ENCODE measurements around the gene ANTXR1.
"Not testable (repeated sequence)": the region's sequence is repeated elsewhere in the genome, so short reads cannot be mapped to it uniquely, and the experiment has no call there.

ANTXR1 gene

DNA sequence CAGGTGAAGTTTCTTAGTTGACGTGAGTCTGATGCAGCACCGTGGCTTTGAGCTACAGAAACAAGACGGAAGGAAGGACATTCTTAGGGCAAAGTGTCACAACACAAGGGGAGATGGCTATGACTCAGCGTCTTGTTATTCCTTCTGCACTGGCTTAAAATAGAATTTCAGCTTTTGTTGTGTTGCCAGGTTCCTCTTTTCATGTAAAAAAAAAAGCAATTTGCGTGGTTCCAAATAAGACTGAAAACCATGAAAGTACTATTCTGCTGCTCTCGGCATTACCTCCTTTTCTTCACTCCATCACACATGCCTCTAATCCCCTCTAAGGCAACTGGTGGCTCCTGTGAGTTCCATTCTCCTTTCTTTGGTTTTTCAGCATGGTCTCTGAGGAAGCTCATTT lies 150.1 kb downstream of the ANTXR1 start:
- DNase-seq = peak in 3 of 56 donors; percentile 12 to 41 (median 16)

DNA sequence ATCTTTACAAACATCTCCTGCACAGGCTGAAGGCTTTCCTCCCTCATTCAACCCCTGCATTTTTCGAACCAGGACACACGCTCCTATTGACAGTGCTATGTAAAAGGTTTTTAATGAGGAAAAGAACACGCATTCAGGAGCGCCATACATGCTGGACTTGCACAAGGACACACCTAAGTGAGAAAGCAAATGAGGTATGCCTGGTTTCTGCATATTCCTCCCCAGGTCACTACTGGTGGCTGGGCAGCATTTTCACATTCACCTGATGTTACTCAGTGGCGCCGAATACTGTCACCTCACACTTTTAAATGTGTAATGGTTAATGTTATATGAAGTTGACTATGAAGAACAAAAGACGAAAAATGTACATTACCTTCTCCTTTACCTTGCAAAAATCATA lies 150.6 kb downstream of the ANTXR1 start:
- no peak for DNase-seq

DNA sequence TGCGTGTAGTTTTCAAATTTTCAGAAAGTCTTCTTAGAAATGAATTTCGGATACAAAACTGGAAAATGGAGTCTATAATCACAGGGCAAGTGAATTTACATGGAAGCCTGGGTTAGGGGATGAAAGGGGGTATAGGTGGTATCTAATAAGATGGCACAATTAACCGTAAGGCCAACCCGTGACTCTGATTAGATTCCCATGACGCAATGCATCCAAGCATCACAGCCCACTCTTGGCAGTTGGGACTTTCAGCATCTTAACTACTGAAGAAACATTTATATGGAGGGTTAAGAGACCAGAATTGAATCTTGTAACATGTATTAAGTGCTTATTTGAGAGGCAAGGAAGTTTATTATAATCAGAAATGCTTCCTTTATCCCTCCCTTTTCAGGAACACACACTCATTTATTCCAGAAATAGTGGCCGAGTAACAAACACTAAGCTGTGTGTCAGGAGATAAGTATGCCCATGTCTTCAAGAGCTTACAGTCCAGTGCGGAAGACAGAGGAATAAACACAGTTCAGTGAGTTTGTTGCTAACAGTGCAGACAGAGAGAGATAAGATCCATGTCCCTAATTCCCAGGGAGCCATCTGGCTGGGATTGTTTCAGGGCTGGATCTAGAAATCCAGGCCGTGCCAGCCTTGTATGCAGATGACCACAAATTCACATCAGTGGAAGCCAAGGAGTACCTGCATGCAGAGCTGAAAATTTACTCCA lies 151.2 kb downstream of the ANTXR1 start:
- no peak for DNase-seq

DNA sequence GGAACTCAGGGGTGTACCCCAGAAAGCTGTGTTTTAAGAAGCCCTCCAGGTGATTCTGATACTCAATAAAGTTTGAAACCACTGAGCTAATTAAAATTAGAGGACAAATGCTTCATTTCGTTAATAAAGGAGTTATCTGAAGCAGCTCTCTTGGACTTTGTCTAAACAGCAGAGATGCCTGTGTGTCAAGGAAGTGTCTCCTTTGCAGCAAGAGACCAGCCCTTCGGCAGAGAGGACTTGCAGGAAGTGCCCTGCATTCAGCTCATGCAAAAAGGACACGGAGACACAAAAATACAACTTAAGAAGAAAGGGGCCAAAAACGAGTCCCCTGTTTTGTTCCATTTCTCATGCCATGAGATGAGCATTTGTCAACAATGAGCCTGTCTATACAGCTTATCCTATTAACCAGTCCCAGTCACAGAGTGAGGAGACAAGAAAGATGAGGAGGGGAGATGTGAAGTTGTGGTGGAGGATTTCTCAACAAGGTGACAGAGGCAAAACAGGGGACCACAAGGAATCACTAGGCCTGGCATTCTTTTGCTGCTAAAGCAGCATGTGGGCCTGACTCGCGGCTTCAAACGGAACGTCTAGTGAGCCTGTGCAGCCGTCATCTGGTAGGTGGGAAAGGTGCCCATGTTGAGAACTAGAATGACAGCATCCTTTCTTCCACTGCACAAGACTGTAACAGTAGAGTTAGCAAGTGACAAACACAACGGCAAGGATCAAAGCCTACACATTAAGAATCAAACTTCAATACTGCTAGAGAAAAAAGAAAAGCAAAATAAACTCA lies 152.3 kb downstream of the ANTXR1 start:
- no peak for DNase-seq

DNA sequence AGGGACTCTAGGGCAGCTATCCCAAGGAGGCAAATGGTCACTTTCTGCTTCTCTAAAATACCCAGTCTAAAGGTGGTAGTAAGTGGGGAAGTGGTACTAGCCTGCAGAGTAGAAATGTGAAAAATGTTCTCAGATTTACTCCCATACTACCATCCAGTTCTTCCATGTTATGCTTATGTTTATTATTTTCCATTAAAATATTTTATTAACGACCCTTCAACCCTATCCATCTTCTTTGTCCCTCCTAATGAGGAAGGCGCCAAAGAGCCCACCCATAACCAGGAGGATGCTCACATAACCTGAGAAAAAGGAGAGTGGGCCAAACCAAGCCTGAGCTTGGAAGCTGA lies 153.5 kb downstream of the ANTXR1 start:
- no peak for DNase-seq

DNA sequence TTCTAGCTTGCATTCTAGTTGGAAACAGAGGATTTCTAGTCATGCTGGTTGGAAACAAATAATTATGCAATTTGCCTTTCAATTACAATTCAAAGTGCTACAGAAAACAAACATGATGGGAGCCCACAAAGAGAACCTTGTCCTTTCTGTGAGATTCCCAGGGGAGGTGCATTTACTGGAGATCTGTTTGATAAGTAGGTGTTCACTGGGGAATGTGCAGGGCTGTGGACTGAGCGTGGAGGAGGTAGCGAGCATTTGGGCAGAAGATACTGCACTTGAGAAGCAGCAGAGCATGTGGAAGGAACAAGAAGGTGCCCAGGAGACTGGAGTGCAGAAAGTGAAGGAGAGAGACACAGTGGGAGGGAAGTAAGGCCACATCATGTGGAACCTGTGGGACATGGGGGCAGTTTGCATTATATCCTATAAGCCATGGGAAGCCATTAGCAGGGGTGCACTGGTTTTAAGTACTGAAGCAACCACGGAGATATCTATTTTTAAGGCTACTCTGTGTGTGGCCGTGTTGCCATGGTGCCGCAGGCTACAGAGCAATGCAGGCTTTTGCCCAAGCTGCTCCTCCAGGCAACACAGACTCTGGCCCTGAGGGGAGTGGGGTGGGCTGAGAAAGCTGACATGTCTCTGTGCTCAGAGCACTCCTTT lies 154.0 kb downstream of the ANTXR1 start:
- DNase-seq = peak in 11 of 56 donors; percentile 7 to 52 (median 17)

DNA sequence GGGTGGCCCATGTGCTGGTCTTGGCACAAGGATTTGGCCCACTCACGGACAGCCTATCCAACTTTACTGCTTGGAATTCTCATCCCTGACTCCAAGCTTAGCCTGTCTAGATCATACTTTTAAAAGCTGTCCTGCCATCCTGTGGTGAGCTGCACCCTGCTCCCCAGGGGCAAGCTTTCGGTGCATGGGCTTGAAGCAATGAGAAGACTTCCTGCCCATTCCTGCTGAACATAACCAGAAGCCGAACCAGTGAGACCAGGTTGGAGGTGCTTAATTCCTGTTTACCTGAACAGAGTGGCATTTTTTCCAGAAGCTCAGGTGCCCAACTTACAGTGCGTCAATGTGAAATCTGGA lies 154.5 kb downstream of the ANTXR1 start:
- DNase-seq = no peak

DNA sequence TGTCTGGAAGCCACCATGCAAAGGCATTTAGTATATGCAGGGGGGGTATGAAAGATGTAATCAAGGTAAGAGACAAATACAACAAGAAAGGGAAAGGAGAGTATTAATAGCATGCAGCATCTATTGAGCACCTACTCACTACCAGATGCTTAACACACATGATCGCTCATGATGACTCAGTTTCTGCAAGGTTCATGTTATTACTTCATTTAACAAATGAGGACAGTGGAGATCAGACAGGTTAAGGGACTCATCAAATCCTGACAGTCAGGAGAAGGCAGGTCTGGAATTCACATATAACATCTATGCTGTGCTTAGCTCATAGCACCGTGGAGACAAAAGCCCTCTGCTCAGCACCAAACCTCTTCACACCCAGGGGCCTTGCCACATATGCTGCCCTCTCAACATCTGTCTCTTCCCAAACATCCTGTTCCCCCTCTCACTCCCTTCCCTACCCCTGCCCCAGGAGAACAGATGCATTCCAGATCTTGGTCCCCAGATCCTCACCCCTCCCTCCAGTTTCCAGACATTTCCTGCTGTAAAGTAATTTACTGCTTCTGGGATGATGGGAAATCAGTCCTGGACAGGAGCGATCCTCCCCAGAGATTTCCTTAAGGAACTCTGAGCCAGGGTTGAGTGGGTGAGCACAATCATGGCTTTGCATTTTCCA lies 155.3 kb downstream of the ANTXR1 start:
- DNase-seq = no peak

DNA sequence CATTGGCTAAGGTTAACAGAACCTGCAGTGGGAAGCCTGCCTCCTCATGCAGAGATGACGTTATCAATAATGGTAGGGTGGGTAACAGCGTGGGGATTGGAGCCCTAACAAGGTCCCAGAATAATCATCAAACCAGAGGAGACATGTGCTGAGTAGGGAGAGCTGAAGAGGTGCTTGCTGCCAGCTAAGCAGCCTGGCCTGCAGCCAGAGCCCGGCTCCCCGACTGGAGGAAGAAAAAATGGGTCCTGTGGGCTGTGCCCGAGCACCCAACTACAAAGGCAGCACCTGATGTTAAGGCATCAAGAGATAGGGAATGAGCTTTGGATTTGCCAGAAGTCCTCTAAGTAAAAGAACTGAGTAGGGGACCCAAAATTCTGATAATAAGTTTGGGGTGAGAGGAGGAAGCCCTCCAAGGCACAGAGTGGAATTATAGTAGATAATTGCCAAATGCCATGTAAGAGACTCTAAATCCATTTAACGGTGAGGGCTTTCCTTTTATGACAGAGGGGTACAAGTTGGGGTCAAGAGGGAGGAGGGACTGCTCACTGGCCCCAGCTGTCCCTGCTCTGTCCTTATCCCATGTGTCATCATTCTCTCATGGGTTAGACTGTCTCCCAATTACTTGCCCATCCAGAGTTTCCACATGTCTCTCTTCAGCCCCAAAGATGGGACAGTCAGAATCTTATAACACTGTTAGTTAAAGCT lies 156.1 kb downstream of the ANTXR1 start:
- DNase-seq = peak in 5 of 56 donors; percentile 4 to 15 (median 9)

DNA sequence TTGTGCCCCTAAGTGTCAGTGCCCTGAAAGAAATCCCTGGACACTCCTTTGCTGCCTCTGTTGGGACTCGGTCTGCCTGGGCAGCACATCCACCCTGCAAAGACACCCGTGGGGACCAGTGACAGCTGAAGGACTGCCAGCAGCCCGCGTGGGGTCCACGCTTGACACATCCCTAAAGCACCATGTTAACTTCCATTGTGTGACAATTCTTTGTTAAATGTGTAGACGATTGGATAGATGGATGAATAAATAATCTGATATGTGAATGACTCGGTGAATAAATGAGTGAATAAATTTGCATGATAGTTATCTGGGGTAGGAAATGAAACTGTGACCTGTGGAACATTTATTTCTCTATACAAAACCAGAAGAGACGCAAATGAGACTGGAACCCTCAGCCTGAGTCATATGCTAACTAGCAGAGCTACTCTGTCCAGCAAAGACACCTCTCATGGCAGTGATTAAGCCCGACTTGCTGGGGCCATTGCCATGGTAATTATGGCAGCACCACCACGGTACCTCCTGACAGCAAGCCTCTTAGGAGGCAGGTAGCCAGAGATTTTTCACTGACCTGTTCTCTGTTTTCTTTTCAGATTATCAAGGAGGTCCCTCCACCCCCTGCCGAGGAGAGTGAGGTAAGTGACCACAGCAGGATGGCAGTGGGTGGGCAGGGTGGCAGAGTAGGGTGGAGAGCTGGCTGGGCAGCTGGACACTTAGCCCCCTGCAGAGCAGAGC lies 156.8 kb downstream of the ANTXR1 start:
- DNase-seq = no peak

DNA sequence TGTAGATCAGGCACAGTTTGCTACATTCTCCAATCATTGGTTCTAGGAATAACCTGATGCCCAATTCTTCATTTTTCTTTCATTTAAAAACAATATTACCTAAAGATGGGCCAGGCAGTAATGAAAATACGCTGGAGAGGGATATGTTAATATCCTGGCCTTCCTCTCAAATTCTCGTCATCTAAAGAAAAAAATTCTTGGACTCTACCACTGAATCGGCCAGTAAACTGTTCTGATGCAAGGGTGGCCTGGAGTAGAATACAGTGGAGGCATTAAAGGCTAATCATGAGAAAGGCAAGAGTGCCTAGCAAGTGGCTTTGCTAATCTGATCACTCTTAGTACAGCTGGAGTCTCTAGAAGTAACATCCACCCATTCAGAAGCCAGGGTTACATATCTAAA lies 157.7 kb downstream of the ANTXR1 start:
- no peak for DNase-seq

DNA sequence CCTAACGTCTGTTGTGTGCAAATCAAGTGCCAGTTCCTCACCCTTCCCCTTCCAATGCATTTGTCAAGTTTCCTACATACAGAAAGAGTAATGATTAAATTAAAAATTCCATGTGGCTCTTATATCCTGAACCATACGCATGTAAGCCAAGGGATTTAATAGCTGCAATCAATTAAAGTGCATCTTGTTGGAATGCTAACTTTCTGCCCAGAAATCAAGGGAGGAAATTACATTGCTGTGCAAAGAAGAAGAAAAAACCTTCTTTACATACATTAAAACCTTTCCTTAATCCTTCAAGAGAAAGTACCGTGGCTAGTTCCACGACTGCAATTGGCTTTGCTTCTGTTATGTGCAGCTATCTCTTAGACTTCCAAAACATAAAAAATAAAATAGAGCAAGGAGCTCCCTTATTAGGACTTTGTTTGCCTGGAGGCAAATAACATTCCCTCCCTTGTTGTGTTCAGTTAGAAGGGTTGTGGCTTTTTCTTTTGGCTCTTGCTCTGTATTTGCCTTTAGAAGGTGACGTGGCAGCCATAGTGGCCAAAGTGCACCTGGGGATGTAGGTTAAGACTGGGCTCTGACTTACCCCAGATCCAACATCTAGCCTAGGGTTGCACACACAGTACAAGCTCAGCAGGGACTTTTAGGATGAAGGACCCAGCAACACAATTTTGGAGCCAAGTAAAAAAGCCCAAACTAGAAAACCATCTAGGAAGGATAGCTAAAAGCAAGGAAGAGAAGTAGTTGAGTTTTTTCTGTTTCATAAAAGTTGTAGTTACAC lies 158.3 kb downstream of the ANTXR1 start:
- no peak for DNase-seq

DNA sequence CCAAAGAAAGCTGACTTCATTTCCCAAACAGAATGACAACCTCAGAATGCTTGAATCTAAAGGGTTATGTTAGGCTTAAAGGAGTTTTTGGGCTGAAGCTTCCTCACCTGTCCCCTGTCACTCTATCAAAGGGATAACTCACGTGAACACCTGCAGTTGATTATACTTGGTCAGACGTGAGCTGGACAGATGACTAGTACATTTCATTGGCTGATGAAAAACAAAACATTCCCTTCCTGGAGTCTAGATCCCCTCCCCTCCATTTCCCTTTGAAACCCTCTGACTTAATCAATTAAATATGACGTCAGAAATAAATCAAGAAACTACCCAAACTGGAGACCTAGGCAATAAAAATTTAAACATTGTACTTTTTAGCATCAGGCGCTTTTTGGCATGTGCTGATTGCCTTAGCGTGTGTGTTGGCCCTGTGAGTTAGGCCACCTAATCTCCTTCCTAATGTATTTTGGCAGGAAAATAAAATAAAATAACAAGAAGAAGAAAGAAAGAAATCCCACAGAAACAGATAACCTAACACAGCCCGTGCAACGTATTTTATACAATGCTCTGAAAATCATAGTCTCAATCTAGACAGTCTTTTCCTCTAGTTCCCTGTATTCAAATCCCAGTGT lies 159.0 kb downstream of the ANTXR1 start:
- DNase-seq = no peak

DNA sequence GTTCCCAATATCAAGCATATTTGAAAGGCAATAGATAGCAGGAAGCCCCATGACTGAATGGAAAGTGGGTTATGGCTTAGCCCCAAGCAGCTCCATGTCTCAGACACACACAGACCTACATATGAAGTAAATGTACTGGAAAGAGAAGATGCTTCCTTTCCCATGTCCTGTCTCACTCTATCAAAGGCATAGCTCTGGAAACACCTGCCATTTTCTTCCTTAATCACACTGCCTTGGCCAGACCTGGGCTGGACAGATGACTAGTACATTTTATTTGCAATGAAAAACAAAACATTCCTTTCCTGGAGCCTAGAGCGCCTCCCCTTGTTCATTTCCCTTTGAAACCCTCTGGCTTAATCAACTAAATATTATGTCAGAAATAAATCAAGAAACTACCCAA lies 160.7 kb downstream of the ANTXR1 start:
- DNase-seq = no peak

DNA sequence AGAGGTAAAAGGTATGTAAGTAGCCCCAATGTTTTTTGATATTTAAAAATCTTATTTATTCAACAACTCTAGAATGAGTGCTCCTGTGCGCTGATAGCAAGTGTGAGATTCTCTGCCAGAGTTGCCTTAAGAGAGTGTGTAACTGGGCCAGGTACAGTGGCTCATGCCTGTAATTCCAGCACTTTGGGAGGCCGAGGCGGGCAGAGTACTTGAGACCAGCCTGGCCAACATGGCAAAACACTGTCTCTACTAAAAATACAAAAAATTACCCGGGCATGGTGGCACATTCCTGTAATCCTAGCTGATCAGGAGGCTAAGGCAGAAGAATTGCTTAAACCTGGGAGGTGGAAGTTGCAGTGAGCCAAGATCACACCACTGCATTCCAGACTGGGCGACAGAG lies 161.2 kb downstream of the ANTXR1 start:
- not testable (repeated sequence) for DNase-seq

DNA sequence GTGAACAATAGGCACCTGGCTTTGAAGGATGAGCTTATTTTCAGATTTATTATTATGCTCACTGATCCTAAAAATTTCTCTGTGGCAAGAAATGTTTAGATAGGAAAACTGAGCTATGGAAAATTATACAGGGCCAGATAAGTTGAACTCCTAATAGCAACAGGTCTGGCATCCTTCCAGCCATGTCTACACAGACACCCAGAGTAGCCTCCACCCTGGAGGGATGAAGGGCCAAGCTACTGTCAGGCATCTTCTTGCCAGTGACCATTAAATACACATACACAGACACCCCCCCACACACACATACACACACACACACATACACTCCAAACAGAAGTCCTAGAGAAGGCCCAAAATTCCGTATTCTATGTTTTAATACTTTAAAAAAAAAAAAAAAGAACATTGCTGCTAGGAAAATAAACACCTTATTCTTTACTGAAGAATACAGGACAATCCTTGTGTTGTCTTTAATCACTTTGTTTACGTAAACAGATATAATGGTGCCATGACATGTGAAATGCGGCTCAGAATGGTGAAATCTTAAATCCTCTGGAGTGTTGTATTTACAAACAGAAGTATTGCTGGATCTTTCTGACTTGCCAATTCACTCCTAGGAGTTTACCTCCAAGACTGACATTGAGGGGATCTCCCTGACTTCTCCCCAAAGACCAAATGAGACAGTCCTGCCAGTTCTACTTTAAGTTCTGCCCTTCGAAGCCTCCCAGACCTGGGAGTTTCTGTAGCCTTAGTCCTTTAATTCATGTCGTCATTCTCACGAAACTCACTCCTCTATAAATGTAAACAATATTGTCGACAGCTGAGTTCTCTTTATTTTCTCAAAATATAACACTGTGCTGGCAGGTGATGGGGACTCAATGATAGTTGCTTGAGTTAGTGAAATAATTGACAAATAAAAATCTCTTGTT lies 163.1 kb downstream of the ANTXR1 start:
- DNase-seq = peak in 1 of 56 donors; percentile 10

DNA sequence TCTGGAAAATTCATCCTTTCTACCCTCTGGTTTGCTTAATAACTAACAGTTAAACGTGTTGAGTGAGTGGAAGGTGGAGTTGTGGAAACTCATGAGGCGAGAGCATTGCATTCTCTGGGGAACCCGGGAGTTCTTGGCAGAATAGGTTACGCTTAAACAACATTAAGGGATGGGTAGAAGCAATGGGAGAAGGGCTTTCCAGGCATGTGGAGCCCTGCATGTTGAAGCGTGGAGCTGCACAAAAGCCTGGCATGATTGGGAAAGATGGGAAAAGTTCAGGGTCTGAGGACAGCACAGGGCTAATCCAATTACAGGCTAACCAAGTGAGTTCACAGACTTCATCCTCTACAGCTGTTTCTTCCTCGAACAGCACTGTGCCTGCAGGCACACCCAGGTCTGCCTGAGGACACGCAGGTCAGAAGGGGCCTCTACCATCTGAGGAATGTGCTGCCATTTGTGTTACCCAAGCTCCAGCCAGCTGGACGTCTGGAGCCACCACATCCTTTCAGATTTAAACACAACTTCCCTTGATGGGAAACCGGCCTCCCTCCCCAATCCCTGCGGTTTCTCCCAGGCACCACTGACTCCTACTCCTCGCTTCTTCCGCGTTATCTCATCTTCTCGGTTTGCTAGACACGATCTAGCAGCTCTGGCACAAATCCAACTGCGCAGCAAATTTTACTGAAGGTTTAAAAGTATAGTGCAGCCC lies 164.2 kb downstream of the ANTXR1 start:
- DNase-seq = peak in 16 of 56 donors; percentile 6 to 53 (median 20)
